Esophagus muscularis mucosa (tissue), 3 donors: Measurements from ENCODE around the gene SARS1.

Experiments used
- POLR2A ChIP-seq: fragments of 450-650 bp; IDR thresholded peaks from one replicate; pipeline ENCODE4 v1.6.1; 2017; ENCODE audit warnings: antibody characterized with exemption, moderate library complexity, mild to moderate bottlenecking, low read depth
- POLR2AphosphoS5 ChIP-seq, 2 donors: sonication (generic); formaldehyde crosslinking; IDR thresholded peaks; one replicate each; pipeline ENCODE4 v1.6.1; 2017; ENCODE audit warnings: antibody characterized with exemption in 2 of 2
- TF ChIP-seq, protein P1 (sequence below), 3 experiments: fragments of 200-600 bp in 2 of 3; fragments of 450-650 bp in 1 of 3; sonication (generic) in 2 of 3; IDR thresholded peaks; one replicate each; pipeline ENCODE4 v1.5.1; 2017 to 2019; ENCODE audit warnings: antibody characterized with exemption in 3 of 3, mild to moderate bottlenecking in 2 of 3, moderate library complexity in 1 of 3

GRCh38 chr1:109207467-109208103, 6.1 kb upstream of the SARS1 start:
- TF ChIP-seq, protein P1, sequence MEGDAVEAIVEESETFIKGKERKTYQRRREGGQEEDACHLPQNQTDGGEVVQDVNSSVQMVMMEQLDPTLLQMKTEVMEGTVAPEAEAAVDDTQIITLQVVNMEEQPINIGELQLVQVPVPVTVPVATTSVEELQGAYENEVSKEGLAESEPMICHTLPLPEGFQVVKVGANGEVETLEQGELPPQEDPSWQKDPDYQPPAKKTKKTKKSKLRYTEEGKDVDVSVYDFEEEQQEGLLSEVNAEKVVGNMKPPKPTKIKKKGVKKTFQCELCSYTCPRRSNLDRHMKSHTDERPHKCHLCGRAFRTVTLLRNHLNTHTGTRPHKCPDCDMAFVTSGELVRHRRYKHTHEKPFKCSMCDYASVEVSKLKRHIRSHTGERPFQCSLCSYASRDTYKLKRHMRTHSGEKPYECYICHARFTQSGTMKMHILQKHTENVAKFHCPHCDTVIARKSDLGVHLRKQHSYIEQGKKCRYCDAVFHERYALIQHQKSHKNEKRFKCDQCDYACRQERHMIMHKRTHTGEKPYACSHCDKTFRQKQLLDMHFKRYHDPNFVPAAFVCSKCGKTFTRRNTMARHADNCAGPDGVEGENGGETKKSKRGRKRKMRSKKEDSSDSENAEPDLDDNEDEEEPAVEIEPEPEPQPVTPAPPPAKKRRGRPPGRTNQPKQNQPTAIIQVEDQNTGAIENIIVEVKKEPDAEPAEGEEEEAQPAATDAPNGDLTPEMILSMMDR (IDR thresholded peaks at IDR 0.05): no peak
- no peak for TF ChIP-seq POLR2A
- TF ChIP-seq POLR2AphosphoS5 (IDR thresholded peaks at IDR 0.05): no peak
